SK-N-SH (cell line): ENCODE results near the gene PEX26. TPM values are rescaled to one million over a fixed set of nuclear protein-coding genes. Genes with fewer than 3 reads are reported as not detected.

Experiments
- CTCF ChIA-PET: fragments of 300-600, 350-600 bp; formaldehyde crosslinking; extraction: SDS; loops from one replicate; lab custom pipeline; 2021; lab: Yijun Ruan, JAX
- POLR2A ChIA-PET: fragments of 350-600 bp; sonication (Branson Sonifier 250); formaldehyde crosslinking; extraction: SDS; loops from one replicate; lab custom pipeline; 2020; ENCODE audit warnings: antibody characterized with exemption, inconsistent platforms; lab: Yijun Ruan, JAX
- DNase-seq: peaks from one replicate; pipeline ENCODE4 v3.0.0; 2012
- H2AFZ ChIP-seq: fragments of 200-600 bp; sonication (generic); 2 replicates; pipeline ENCODE4 v1.8.1; 2016; ENCODE audit warnings: antibody characterized with exemption, mild to moderate bottlenecking, low read depth
- H3F3A ChIP-seq: fragments of 200-600 bp; sonication (generic); replicated peaks from 2 replicates; pipeline ENCODE3; 2016; ENCODE audit warnings: antibody characterized with exemption, mild to moderate bottlenecking; ENCODE audit not compliant: insufficient read depth
- H3K27ac ChIP-seq, 2 experiments: fragments of 200-500 bp in 1 of 2; fragments of 200-600 bp in 1 of 2; sonication (Bioruptor generic) in 1 of 2; sonication (generic), shearing (Covaris generic) in 1 of 2; 2 replicates each; pipeline versions ENCODE4 v1.5.1 to v1.6.1; 2014 to 2016; ENCODE audit warnings: low read depth in 2 of 2, inconsistent platforms in 1 of 2, low read length in 1 of 2, mild to moderate bottlenecking in 1 of 2, mixed read lengths in 1 of 2
- H3K27me3 ChIP-seq: fragments of 200-600 bp; sonication (generic), shearing (Covaris generic); 2 replicates; pipeline ENCODE4 v1.6.1; 2016; ENCODE audit warnings: mixed run types; ENCODE audit not compliant: insufficient read depth
- H3K36me3 ChIP-seq, 2 experiments: fragments of 200-500 bp in 1 of 2; fragments of 200-600 bp in 1 of 2; sonication (Bioruptor generic) in 1 of 2; sonication (generic) in 1 of 2; replicated peaks in 1 of 2; 2 replicates each; pipeline versions ENCODE3 to v1.5.1; 2014 to 2016; ENCODE audit warnings: low read length in 1 of 2, mild to moderate bottlenecking in 1 of 2; ENCODE audit not compliant: insufficient read depth in 2 of 2, control insufficient read depth in 1 of 2
- H3K4me1 ChIP-seq, 2 experiments: fragments of 200-500 bp in 1 of 2; fragments of 200-600 bp in 1 of 2; sonication (Bioruptor generic) in 1 of 2; sonication (generic), shearing (Covaris generic) in 1 of 2; 2 replicates each; pipeline versions ENCODE4 v1.5.1 to v1.6.1; 2014 to 2016; ENCODE audit warnings: low read depth in 1 of 2, low read length in 1 of 2, mixed run types in 1 of 2; ENCODE audit not compliant: insufficient read depth in 2 of 2, control insufficient read depth in 1 of 2
- H3K4me2 ChIP-seq: fragments of 200-600 bp; sonication (generic), shearing (Covaris generic); 2 replicates; pipeline ENCODE4 v1.6.1; 2017; ENCODE audit warnings: mixed run types
- H3K4me3 ChIP-seq, 2 experiments: fragments of 200-500 bp in 1 of 2; fragments of 200-600 bp in 1 of 2; sonication (Bioruptor generic) in 1 of 2; sonication (generic), shearing (Covaris generic) in 1 of 2; 2 replicates each; pipeline versions ENCODE4 v1.5.1 to v1.8.1; 2014 to 2016; ENCODE audit warnings: low read depth in 2 of 2, inconsistent platforms in 1 of 2, low read length in 1 of 2, mild to moderate bottlenecking in 1 of 2, mixed read lengths in 1 of 2, moderate library complexity in 1 of 2
- H3K79me2 ChIP-seq: fragments of 200-600 bp; sonication (generic); 2 replicates; pipeline ENCODE4 v1.8.1; 2017; ENCODE audit warnings: mild to moderate bottlenecking; ENCODE audit not compliant: insufficient read depth
- H3K9ac ChIP-seq: fragments of 200-600 bp; sonication (generic); 2 replicates; pipeline ENCODE4 v1.6.1; 2017; ENCODE audit warnings: mixed run types
- H3K9me2 ChIP-seq: fragments of 200-600 bp; sonication (generic); 2 replicates; pipeline ENCODE4 v1.6.1; 2017; ENCODE audit warnings: mixed run types
- H3K9me3 ChIP-seq: fragments of 200-600 bp; sonication (generic); 2 replicates; pipeline ENCODE4 v1.6.1; 2017; ENCODE audit warnings: mixed run types, mild to moderate bottlenecking, moderate library complexity
- H4K20me1 ChIP-seq: fragments of 200-600 bp; sonication (generic); 2 replicates; pipeline ENCODE4 v1.6.1; 2017; ENCODE audit warnings: mild to moderate bottlenecking, mixed run types; ENCODE audit not compliant: insufficient read depth
- ELF1 ChIP-seq: IDR thresholded peaks from 2 replicates; pipeline ENCODE4 v1.4.0; 2012
- EZH2phosphoT487 ChIP-seq: fragments of 200-600 bp; sonication (generic); IDR thresholded peaks from 2 replicates; pipeline ENCODE4 v1.6.1; 2017; ENCODE audit warnings: low read depth, mixed run types, mild to moderate bottlenecking, antibody characterized with exemption, moderate library complexity, borderline replicate concordance
- FOSL2 ChIP-seq: IDR thresholded peaks from 2 replicates; pipeline ENCODE4 v1.4.0; 2012; ENCODE audit warnings: low read depth, mild to moderate bottlenecking, moderate library complexity, borderline replicate concordance
- FOXJ3 ChIP-seq: sonication (generic); formaldehyde crosslinking; IDR thresholded peaks from 2 replicates; pipeline ENCODE4 v1.5.1; 2020; ENCODE audit warnings: mild to moderate bottlenecking, missing genetic modification reagents
- JUND ChIP-seq: IDR thresholded peaks from 2 replicates; pipeline ENCODE4 v1.4.0; 2012
- MAX ChIP-seq: IDR thresholded peaks from 2 replicates; pipeline ENCODE4 v1.4.0; 2012; ENCODE audit warnings: low read depth
- MEF2A ChIP-seq: IDR thresholded peaks from 2 replicates; pipeline ENCODE4 v1.4.0; 2012; ENCODE audit warnings: low read depth, borderline replicate concordance
- MXI1 ChIP-seq: IDR thresholded peaks from 2 replicates; pipeline ENCODE4 v1.6.1; 2012; ENCODE audit warnings: mild to moderate bottlenecking, low read depth, low read length, improper control_type of control experiment
- POLR2AphosphoS5 ChIP-seq: IDR thresholded peaks from 2 replicates; pipeline ENCODE4 v1.6.1; 2012; ENCODE audit warnings: low read depth, low read length
- RCOR1 ChIP-seq: fragments of 150-350 bp; IDR thresholded peaks from 2 replicates; pipeline ENCODE4 v1.6.1; 2017; ENCODE audit warnings: antibody characterized with exemption, low read length
- REST ChIP-seq: IDR thresholded peaks from 2 replicates; pipeline ENCODE4 v1.6.1; 2012; ENCODE audit warnings: mild to moderate bottlenecking, low read depth, low read length, moderate library complexity
- RXRA ChIP-seq: IDR thresholded peaks from 2 replicates; pipeline ENCODE4 v1.4.0; 2012; ENCODE audit warnings: low read depth, mild to moderate bottlenecking, borderline replicate concordance
- SIN3A ChIP-seq: IDR thresholded peaks from 2 replicates; pipeline ENCODE4 v1.6.1; 2012; ENCODE audit warnings: low read depth, mild to moderate bottlenecking, low read length, moderate library complexity, borderline replicate concordance
- SMC3 ChIP-seq: IDR thresholded peaks from 2 replicates; pipeline ENCODE4 v1.6.1; 2012; ENCODE audit warnings: low read depth, low read length, improper control_type of control experiment
- TCF12 ChIP-seq: IDR thresholded peaks from 2 replicates; pipeline ENCODE4 v1.4.0; 2012
- TEAD4 ChIP-seq: IDR thresholded peaks from 2 replicates; pipeline ENCODE4 v1.4.0; 2012; ENCODE audit warnings: mild to moderate bottlenecking, borderline replicate concordance; ENCODE audit not compliant: insufficient read depth
- YY1 ChIP-seq: IDR thresholded peaks from 2 replicates; pipeline ENCODE4 v1.4.0; 2012; ENCODE audit warnings: low read depth, mild to moderate bottlenecking
- WGBS: methylation state at CpG from one replicate; pipeline ENCODE4 v1.1.6; 2017; ENCODE audit warnings: low lambda C conversion rate; 5-methylcytosine and 5-hydroxymethylcytosine counted together
- polyA plus RNA-seq, 3 experiments: library from polyadenylated mRNA; depleted of rRNA; stranded (reverse); fragments of >200 nt; gene quantifications; 2 replicates each; pipeline ENCODE4 v1.2.3, GENCODE V29; 2012
- TF ChIP-seq, protein P1 (sequence below): IDR thresholded peaks from 2 replicates; pipeline ENCODE4 v1.4.0; 2012; ENCODE audit warnings: low read depth, borderline replicate concordance

The PEX26 gene
- polyA plus RNA-seq, 1 of the 3 experiments (the other 2 are of a cell fraction) = 13.0 TPM

DNA sequence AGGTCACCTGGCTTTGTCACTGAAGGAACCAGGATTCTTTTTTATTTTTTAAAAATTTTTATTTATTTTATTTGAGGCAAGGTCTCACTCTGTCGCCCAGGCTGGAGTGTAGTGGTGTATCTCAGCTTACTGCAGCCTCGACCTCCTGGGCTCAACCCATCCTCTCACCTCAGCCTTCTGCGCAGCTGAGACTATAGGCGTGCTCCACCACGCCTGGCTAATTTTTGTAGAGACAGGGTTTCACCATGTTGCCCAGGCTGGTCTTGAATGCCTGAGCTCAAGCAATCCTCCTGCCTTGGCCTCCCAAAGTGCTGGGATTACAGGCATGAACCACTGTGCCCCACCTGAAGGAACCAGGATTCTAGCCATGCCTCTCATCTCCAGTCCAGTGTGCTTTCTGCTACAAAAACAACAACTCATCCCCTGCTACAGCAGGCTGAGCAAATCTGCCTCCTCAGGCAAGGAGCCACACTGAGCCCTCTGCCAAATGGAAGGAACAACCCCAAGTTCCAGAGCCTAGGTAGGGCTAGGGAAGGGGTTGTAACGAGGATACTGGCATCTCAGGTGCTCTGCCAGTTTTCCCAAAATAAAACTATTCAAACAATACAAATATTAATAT is 2.6 kb upstream of the PEX26 start:
- H3K9me3 ChIP-seq = no peaks in the 10 kb centered on the region
- H3K4me3 ChIP-seq = no peak overlapping the region
- H3K27ac ChIP-seq = no peak overlapping the region; a peak in 1 of 4 replicates
- CTCF ChIA-PET = interaction anchor here (0.6 to 9.7 kb wide), 62 partner anchors 9 to 517 kb away, joined by 3 to 186 read pairs (median 7); partner anchors contain the start of genes MICAL3 and TUBA8
- no peak overlapping the region for H2AFZ ChIP-seq
- POLR2A ChIA-PET = interaction anchor here (0.7 kb wide), 1 partner anchor 172 kb away, joined by 3 read pairs; no protein-coding TSS in a partner anchor
- peaks cover 14 to 23% of the 10 kb centered on the region in 2 experiments for H3K4me1 ChIP-seq
- TF ChIP-seq RXRA = no peak
- no peak for TF ChIP-seq REST
- TF ChIP-seq FOSL2 = no peak
- no peak for TF ChIP-seq POLR2AphosphoS5
- no peak for TF ChIP-seq EZH2phosphoT487
- TF ChIP-seq MEF2A = no peak
- TF ChIP-seq RCOR1 = no peak
- TF ChIP-seq YY1 = no peak
- TF ChIP-seq, protein P1, sequence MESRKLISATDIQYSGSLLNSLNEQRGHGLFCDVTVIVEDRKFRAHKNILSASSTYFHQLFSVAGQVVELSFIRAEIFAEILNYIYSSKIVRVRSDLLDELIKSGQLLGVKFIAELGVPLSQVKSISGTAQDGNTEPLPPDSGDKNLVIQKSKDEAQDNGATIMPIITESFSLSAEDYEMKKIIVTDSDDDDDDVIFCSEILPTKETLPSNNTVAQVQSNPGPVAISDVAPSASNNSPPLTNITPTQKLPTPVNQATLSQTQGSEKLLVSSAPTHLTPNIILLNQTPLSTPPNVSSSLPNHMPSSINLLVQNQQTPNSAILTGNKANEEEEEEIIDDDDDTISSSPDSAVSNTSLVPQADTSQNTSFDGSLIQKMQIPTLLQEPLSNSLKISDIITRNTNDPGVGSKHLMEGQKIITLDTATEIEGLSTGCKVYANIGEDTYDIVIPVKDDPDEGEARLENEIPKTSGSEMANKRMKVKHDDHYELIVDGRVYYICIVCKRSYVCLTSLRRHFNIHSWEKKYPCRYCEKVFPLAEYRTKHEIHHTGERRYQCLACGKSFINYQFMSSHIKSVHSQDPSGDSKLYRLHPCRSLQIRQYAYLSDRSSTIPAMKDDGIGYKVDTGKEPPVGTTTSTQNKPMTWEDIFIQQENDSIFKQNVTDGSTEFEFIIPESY = no peak
- no peak for TF ChIP-seq MXI1
- TF ChIP-seq MAX = no peak
- TF ChIP-seq JUND = no peak
- no peak for TF ChIP-seq SMC3
- TF ChIP-seq FOXJ3 = no peak
- TF ChIP-seq TCF12 = no peak
- no peak for TF ChIP-seq TEAD4
- TF ChIP-seq SIN3A = no peak
- TF ChIP-seq ELF1 = no peak
- TF ChIP-seq, all 33 proteins: peak for 0
- Histone ChIP-seq H3K79me2 (peaks cover 32% of the 10 kb centered on the region), H4K20me1 (no peaks in the 10 kb centered on the region), H3K9ac (no peak overlapping the region), H3K4me2 (no peak overlapping the region; the same call in 1 of the 2 replicates), H3K9me2 (no peaks in the 10 kb centered on the region), H3F3A (peaks cover 7% of the 10 kb centered on the region), H3K27me3 (no peaks in the 10 kb centered on the region), H3K36me3 (peaks cover 2 to 6% of the 10 kb centered on the region in 2 experiments)
- 89% methylated on average over 6 of the region's 6 CpGs for WGBS
- no peak for DNase-seq
